Stimulated activated CD8-positive, alpha-beta memory T cell treated with anti-CD3 and anti-CD28 coated beads, Interleukin-2, amount 100 ng/mL, for 48 hours (primary cell): ENCODE measurements around the gene CFAP410.

Source experiments
- DNase-seq, 2 donors: peaks; one replicate each; pipeline ENCODE4 v3.0.0-alpha.2; 2020; ENCODE audit warnings: low read depth in 2 of 2

Gene CFAP410

GRCh38 chr21:44338971-44339910 is at the start of gene CFAP410:
Gene CFAP410, minus strand, starts transcription at chr21:44339390. Its CDS starts 196 bp downstream, at chr21:44339194.
- peak; percentile 91 to 93 for DNase-seq

GRCh38 chr21:44384968-44385367 is 45.8 kb upstream of the CFAP410 start:
- DNase-seq, result no peak

DNA sequence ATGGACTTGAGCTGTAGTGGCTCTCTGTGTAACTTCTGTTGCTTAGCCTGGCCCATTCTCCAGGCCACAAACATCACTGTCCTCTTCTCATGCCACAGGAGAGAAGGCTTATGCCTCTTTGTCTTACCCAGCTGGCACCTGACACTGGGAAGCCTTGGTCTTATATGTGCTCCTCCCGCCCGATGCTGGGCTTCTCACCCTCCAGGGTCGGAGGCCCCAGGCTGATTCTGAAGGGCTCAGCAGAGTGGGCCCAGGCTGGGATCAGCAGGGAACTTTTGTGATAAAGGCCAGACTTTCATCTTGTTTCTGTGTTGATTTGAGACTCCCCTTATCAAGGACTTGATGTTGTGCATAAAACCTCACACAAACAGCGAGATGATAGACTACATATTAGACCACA is 44.0 kb upstream of the CFAP410 start:
- DNase-seq, result no peak

GRCh38 chr21:44382536-44382935 is 43.3 kb upstream of the CFAP410 start:
- DNase-seq, result no peak

GRCh38 chr21:44381874-44382273 is 42.7 kb upstream of the CFAP410 start:
- no peak for DNase-seq

DNA sequence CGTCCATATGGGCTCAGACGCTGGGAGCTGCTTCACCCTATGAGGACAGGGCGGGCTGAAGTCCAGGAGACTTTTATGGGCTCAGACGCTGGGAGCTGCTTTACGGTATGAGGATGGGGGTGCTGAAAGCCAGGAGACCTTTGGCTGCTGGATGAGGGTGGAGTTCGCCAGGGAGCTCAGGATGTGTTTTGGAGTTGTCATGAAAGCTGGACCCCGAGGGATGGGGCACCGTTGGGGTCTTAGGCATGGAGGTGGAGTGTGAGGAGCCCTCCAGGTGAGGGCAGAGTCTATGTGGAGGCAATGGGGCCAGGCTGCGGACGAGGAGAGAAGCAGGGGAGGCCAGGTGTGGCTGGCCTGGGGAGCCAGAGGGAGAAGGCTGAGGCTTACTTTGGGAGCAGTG is 41.7 kb upstream of the CFAP410 start:
- DNase-seq, result no peak

DNA sequence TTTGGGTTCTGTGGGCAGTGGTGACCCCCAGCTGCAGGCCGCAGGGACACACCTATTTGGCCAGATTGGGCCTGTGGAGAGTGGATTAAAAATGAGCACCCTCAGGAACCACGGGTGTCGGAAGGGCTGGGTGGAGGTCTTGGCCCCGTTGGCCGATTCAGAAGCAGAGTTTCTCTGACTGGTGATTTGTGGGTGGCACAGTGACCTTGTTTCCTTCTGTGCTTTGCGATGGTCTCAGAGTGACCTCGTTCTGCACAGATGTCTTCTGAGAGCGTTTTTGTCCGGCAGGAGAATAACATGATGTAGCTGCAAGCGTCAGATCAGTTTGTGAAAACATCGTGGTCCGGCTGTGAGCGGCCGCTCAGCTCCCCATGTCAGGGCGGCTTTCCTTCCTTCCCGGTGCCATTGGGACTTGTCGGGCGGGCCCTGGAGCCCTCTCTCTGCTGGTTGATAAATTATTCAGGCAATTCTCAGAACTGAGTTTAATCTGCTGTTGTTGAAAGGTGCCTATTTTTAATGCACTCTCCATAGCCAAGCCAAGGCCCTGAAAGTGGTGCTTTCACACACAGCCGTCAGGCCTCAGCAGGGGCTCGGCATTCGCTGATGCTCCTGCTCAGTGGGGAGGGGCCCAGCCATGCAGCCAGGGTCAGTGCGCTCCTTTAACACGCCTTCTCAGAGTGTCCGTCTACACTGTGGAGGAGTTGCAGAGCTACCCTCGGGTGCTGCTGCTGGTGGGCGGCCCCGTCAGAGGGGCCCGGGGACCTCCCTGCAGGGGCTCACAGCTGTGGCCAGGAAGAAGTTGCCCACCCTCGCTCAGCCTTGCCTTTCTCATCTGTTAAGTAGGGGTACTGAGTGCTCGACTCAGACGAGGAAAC is 41.0 kb upstream of the CFAP410 start:
- DNase-seq, result no peak

DNA sequence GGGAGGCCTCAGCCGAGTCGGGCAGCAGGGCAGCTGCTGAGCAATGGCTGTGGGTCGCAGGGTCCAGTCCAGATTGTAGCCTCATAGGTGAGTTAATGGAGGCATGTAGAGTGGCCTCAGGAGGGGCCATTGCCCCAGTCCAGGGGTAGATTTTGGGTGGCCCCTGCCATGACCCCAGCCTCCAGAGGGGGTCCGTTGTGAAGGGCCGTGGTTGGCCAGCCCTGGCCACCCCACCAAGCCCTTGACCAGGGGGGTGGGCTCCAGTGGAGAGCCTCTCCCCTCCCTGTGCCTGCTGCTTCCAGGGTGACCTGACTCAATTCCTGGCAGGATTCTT is 40.3 kb upstream of the CFAP410 start:
- DNase-seq, result no peak

- DNase-seq, result no peak
These were observed 39.7 kb upstream of the CFAP410 start for GRCh38 chr21:44378646-44379514.

DNA sequence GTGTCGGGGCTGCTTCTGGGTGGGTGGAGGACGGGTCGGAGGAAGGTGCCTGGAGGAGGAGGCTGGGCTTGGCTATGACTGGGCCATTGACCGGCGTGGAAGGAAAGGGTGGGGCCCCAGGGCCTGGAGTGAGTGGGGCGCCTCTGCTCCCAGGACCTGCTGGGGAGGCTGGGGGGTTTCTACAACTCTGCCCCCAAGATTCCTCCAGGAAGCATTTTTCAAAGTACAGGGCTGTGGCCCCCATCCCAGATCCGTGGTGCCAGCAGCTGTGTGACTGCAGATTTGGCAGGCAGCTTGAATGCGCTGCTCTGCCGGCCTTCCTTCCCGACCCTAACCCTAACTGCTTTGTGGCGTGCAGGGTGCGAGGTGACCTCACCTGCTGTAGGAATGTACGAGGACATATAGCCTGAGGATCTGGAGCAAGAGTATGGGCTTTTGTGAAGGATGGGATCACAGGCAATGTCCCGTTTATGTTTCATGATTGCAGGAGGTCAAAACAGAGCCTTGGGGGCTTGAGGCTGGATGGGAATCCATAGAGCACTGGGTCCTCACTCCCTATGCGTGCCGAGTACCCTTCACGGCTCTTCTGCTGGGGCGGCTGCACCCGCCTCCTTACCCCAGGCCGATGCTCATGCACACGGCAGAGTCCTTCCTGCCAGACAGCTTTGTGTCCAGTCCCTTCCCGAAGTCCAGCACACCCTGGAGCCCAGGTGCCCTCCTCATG is 38.9 kb upstream of the CFAP410 start:
- no peak for DNase-seq

GRCh38 chr21:44377201-44377921 is 38.2 kb upstream of the CFAP410 start:
- DNase-seq, result no peak

DNA sequence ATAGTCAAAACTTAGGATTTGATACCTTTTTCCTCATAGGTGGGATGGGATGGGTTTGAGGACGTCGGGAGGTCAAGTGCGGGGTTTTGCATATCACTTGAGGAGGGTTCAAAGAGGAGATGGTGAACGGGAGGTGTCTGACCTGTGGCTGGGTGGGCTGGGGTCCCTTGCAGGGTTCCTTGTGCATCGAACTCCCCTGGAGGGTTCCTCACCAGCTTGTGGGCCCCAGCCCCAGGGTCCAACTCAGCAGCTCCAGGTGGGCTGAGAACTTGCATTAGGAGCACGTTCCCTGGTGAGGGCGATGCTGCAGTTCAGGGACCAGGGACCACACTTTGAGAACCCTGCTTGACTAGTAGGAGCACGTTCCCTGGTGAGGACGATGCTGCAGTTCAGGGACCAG is 37.4 kb upstream of the CFAP410 start:
- no peak for DNase-seq

- DNase-seq, result no peak
These were observed 36.6 kb upstream of the CFAP410 start for GRCh38 chr21:44375761-44376241.

GRCh38 chr21:44375281-44375651 is 36.1 kb upstream of the CFAP410 start:
- DNase-seq, result no peak

DNA sequence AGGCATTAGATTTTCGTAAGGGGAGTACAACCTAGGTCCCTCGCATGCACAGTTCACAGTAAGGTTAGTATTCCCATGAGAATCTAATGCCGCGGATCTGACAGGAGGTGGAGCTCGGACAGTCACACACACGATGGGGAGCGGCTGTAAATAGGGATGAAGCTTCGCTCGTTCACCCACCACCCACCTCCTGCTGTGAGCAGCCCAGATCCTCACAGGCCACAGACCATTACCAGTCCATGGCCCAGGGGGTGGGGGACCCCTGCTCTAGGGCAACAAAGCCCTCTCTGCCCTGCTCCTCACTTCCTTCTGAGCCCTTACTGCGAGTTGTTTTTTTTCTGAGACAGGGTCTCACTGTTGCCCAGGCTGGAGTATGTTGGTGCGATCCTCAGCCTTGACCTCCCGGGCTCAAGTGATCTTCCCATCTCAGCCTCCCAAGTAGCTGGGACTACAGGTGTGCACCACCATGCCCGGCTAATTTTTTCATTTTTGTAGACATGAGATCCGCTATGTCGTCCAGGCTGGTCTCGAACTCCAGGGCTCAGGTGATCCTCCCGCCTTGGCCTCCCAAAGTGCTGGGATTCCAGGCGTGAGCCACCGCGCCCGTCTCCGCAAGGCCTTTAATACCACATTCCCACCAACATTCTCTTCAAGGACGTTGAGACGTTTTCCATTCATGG is 35.6 kb upstream of the CFAP410 start:
- DNase-seq, result no peak

DNA sequence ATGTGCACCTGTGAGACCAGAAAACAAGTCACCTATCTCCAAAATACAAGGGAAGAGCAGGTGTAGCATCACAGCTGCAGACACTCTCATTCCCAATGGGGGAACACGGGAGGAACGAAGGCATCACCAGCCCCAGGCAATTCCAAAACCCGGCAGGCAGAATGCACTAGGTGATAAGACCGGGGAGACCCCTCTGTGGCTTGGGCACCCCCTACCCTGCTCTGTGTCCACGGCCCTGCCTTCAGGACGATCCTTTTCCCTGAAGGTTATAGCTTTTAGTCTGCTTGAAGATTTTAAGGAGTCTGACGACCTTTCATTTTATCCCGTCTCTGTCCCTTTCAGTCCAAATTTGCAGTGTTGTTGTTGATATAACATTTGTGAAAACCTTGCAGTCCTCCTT is 33.4 kb upstream of the CFAP410 start:
- no peak for DNase-seq

DNA sequence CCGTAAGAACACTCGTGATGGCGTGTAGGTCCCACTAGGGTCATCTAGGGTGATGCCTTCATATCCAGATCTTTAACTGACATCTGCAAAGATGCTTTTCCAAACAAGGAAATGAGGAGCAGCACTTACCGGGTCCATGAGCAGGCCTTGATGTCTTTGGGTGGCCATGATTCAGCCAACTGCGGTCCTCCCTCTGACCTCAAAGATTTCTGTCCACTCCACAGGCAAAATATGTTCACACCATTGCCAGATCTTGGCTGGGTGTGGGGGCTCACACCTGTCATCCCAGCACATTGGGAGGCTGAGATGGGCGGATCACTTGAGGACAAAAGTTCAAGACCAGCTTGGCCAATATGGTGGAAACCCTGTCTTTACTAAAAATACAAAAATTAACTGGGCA is 32.4 kb upstream of the CFAP410 start:
- DNase-seq, result no peak

GRCh38 chr21:44370786-44371410 is 31.7 kb upstream of the CFAP410 start:
- no peak for DNase-seq

- no peak for DNase-seq
These were observed 31.0 kb upstream of the CFAP410 start for GRCh38 chr21:44370027-44370735.
